ENCODE data around the gene HEATR5B.

- TF ChIP-seq, protein P1, sequence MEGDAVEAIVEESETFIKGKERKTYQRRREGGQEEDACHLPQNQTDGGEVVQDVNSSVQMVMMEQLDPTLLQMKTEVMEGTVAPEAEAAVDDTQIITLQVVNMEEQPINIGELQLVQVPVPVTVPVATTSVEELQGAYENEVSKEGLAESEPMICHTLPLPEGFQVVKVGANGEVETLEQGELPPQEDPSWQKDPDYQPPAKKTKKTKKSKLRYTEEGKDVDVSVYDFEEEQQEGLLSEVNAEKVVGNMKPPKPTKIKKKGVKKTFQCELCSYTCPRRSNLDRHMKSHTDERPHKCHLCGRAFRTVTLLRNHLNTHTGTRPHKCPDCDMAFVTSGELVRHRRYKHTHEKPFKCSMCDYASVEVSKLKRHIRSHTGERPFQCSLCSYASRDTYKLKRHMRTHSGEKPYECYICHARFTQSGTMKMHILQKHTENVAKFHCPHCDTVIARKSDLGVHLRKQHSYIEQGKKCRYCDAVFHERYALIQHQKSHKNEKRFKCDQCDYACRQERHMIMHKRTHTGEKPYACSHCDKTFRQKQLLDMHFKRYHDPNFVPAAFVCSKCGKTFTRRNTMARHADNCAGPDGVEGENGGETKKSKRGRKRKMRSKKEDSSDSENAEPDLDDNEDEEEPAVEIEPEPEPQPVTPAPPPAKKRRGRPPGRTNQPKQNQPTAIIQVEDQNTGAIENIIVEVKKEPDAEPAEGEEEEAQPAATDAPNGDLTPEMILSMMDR (IDR thresholded peaks at IDR 0.05), result no peak
- TF ChIP-seq EZH2 (IDR thresholded peaks at IDR 0.05; ENCODE audit: borderline replicate concordance, insufficient read depth, low read depth, low read length, poor library complexity, severe bottlenecking), result no peak
Observed at GRCh38 chr2:36960773-36961172, 123.4 kb downstream of the HEATR5B start.
